Activated CD4-positive, alpha-beta T cell treated with anti-CD3 and anti-CD28 coated beads, Interleukin-2, amount 10 ng/mL, durations not matched to agents 24 days and 14 days (primary cell): ENCODE results near the gene NYAP1. TPM values are rescaled to one million over a fixed set of nuclear protein-coding genes. Genes with fewer than 3 reads are reported as not detected.

ENCODE experiments used
- DNase-seq: peaks from one replicate; pipeline ENCODE4 v3.0.0; 2022
- H3K27ac Mint-ChIP-seq: one replicate; pipeline ENCODE4 v1.8.0; 2022; ENCODE audit warnings: mild to moderate bottlenecking, mixed read lengths
- H3K27me3 Mint-ChIP-seq: one replicate; pipeline ENCODE4 v1.8.0; 2022; ENCODE audit warnings: mixed read lengths
- H3K36me3 Mint-ChIP-seq: one replicate; pipeline ENCODE4 v1.8.0; 2022; ENCODE audit warnings: low read depth, mild to moderate bottlenecking, mixed read lengths
- H3K4me1 Mint-ChIP-seq: one replicate; pipeline ENCODE4 v1.8.0; 2021; ENCODE audit warnings: mixed read lengths
- H3K4me3 Mint-ChIP-seq: one replicate; pipeline ENCODE4 v1.8.0; 2022; ENCODE audit warnings: mild to moderate bottlenecking, moderate library complexity, mixed read lengths
- H3K9me3 Mint-ChIP-seq: one replicate; pipeline ENCODE4 v1.8.0; 2021; ENCODE audit warnings: mixed read lengths
- intact Hi-C: fragments of 100-400 bp; cut with micrococcal nuclease; formaldehyde crosslinking; loops from one replicate; pipeline ENCODE4 v1.15.1; 2023
- total RNA-seq: library from RNA; stranded (reverse); gene quantifications from 2 replicates; pipeline ENCODE4 v1.2.3, GENCODE V29; 2022

Gene NYAP1
- total RNA-seq, 1 donor from 2014 or later = 0.49 TPM

GRCh38 chr7:100467638-100468373, 15.9 kb upstream of the NYAP1 start:
- H3K36me3 Mint-ChIP-seq = peaks cover 43% of the 10 kb centered on the region
- peaks cover 11% of the 10 kb centered on the region for H3K4me1 Mint-ChIP-seq
- intact Hi-C loops = no loop called here

DNA sequence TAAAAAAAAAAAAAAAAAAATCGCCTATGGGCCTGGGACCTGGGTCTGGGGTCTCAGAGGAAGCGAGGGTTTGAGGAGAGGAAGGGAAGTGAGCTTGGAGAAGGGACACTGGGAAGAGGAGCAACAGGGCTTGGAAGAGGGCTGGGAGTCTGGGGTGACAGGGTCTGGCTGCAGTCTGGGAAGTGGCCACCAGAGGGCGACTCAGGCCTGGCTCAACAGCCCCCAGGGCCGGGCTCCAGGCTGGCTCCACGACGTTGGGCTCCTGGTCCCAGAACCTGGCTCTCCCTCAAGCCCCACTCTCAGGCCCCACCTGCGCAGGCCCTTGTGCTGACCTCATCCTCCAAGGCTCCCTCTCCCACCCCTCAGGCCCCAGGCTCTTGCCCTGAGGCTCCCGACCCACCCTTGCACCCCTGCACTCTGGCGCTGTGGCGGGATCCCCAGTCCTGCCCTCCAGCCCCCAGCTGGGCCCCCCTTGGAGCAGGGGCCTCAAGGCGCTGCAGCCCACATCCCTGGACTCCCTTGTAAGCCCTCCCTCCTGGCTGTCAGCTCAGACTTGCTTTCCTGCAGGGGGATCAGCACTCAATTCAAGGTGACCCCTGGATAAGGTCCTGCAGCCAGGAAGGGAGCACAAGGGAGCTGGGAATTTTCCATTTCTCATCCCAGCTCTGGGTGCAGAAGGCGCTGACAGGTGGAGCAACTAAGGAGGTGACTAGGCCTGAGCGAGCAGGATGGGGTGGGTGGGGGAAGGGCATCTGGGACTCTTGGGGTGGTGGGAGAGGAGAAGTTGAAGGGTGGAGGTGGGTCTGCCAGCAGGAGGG, 14.3 kb upstream of the NYAP1 start:
- intact Hi-C loops = loop anchor here (1.0 kb wide), 2 partner anchors 14 to 90 kb away; partner anchors contain the start of gene NYAP1
- Mint-ChIP-seq H3K27ac (no peak overlapping the region), H3K36me3 (peaks cover 47% of the 10 kb centered on the region), H3K27me3 (no peaks in the 10 kb centered on the region), H3K4me1 (peaks cover 25% of the 10 kb centered on the region), H3K9me3 (no peaks in the 10 kb centered on the region), H3K4me3 (no peak overlapping the region)
- DNase-seq = peak; percentile 94

More at GRCh38 chr7:100467638-100468373, 15.9 kb upstream of the NYAP1 start:
- no peaks in the 10 kb centered on the region for H3K9me3 Mint-ChIP-seq
- no peak for DNase-seq
- H3K27ac Mint-ChIP-seq = no peak overlapping the region
- no peak overlapping the region for H3K4me3 Mint-ChIP-seq
- no peaks in the 10 kb centered on the region for H3K27me3 Mint-ChIP-seq

DNA sequence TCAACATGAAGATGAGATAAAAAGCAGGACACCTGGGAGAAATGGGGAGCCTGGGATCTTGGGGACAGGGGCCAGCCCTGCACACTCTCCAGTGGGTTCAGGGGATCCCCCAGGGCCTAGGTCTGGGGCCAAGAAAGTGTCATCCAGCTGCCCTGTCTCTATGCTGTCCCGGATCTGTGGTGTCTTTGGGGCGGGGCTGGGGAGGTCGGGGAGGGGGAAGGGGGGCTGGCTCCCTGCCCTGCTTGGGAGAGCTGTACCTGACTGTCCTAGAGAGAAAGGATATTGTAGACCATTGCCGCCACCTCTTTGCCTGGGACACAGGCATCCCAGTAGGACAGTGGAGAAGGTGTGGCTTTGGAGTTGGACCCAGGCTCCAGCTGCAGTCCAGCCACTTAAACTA, 12.7 kb upstream of the NYAP1 start:
- H3K9me3 Mint-ChIP-seq = no peaks in the 10 kb centered on the region
- H3K36me3 Mint-ChIP-seq = peaks cover 54% of the 10 kb centered on the region
- H3K4me3 Mint-ChIP-seq = no peak overlapping the region
- intact Hi-C loops = no loop called here
- peaks cover 33% of the 10 kb centered on the region for H3K4me1 Mint-ChIP-seq
- no peak for DNase-seq
- H3K27me3 Mint-ChIP-seq = no peaks in the 10 kb centered on the region
- H3K27ac Mint-ChIP-seq = peak overlapping the region; percentile 40

- intact Hi-C loops = no loop called here
- H3K4me1 Mint-ChIP-seq = peaks cover 42% of the 10 kb centered on the region
Measured at GRCh38 chr7:100472121-100472851, 11.4 kb upstream of the NYAP1 start.

GRCh38 chr7:100472854-100473499, 10.8 kb upstream of the NYAP1 start:
- Mint-ChIP-seq H3K27me3 (no peaks in the 10 kb centered on the region), H3K4me1 (peaks cover 42% of the 10 kb centered on the region), H3K36me3 (peaks cover 57% of the 10 kb centered on the region), H3K27ac (no peak overlapping the region), H3K4me3 (no peak overlapping the region), H3K9me3 (no peaks in the 10 kb centered on the region)
- DNase-seq = no peak
- intact Hi-C loops = no loop called here

More at GRCh38 chr7:100472121-100472851, 11.4 kb upstream of the NYAP1 start:
- no peak overlapping the region for H3K4me3 Mint-ChIP-seq
- H3K27ac Mint-ChIP-seq = no peak overlapping the region
- no peaks in the 10 kb centered on the region for H3K9me3 Mint-ChIP-seq
- H3K36me3 Mint-ChIP-seq = peaks cover 58% of the 10 kb centered on the region
- DNase-seq = no peak
- H3K27me3 Mint-ChIP-seq = no peaks in the 10 kb centered on the region

- H3K27ac Mint-ChIP-seq = peak overlapping the region; percentile 90
- intact Hi-C loops = loop anchor here (5.0 kb wide), 1 partner anchor 217 kb away; the partner anchor contains the start of gene GIGYF1
- H3K9me3 Mint-ChIP-seq = no peaks in the 10 kb centered on the region
- peaks cover 52% of the 10 kb centered on the region for H3K36me3 Mint-ChIP-seq
- H3K4me1 Mint-ChIP-seq = peaks cover 41% of the 10 kb centered on the region
- no peaks in the 10 kb centered on the region for H3K27me3 Mint-ChIP-seq
- no peak for DNase-seq
- H3K4me3 Mint-ChIP-seq = peak overlapping the region; percentile 92
Measured at GRCh38 chr7:100475549-100475948, 8.2 kb upstream of the NYAP1 start.

GRCh38 chr7:100476101-100476780, 7.5 kb upstream of the NYAP1 start:
- Mint-ChIP-seq H3K9me3 (no peaks in the 10 kb centered on the region), H3K27me3 (no peaks in the 10 kb centered on the region), H3K36me3 (peaks cover 49% of the 10 kb centered on the region), H3K27ac (peak overlapping the region; percentile 90), H3K4me1 (peaks cover 41% of the 10 kb centered on the region), H3K4me3 (peak overlapping the region; percentile 92)
- intact Hi-C loops = loop anchor here (5.0 kb wide), 1 partner anchor 216 kb away; the partner anchor contains the start of gene GIGYF1
- no peak for DNase-seq

DNA sequence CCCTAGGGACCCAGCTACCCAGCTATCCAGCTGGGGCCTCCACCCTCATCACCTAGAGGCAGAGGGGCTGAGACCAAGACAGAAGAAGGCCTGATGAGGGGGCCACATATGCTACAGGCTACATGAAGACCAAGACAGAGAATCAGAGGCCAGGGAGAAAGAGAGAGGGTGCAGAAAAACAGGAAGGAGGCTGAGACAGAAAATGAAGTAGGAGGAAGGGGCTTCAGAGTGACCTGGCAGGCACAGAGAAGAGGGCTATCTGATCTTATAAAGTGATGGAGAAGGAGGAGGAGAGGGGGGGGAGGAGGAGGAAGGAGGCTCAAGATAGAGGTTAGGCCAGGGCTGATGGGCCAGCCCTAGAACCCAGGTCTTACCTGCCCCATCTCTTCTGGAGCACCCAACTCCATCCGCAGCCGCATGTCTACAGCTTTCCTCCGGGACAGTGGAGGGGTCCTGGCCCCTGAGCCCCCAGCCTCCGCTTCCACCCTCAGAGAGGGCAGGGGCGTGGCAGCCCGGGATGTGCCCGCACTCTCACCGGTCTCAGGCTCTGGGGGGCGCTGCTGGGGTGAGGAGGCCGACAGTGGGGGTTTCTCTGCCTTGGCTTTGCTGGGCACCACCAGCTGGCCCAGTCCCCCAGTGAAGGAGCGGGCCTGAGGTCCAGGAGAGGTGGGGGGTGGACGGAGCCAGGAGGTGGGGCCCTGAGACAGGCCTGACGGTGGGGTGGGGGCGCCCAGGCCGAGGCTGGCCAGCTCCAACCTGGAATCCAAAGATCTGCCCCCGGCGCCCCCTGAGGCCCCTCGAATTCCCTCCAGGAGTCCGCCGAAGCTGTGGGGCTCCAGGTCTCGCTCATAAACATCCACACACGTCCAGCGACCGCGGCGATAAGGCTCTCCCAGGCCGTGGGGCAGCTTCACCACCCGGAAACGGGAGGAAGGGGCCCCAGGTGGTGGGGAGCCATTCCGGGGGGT, 6.5 kb upstream of the NYAP1 start:
- intact Hi-C loops = loop anchor here (5.0 kb wide), 1 partner anchor 215 kb away; the partner anchor contains the start of gene GIGYF1
- DNase-seq = peak; percentile 83
- peaks cover 41% of the 10 kb centered on the region for H3K4me1 Mint-ChIP-seq
- H3K27ac Mint-ChIP-seq = peak overlapping the region; percentile 82
- peaks cover 46% of the 10 kb centered on the region for H3K36me3 Mint-ChIP-seq
- H3K9me3 Mint-ChIP-seq = no peaks in the 10 kb centered on the region
- H3K4me3 Mint-ChIP-seq = peak overlapping the region; percentile 92
- no peaks in the 10 kb centered on the region for H3K27me3 Mint-ChIP-seq

- H3K9me3 Mint-ChIP-seq = no peaks in the 10 kb centered on the region
- no peak for DNase-seq
- intact Hi-C loops = loop anchor here (2.0 to 5.0 kb wide), 2 partner anchors 199 to 214 kb away; partner anchors contain the start of gene GIGYF1
- peak overlapping the region; percentile 88 for H3K27ac Mint-ChIP-seq
- H3K36me3 Mint-ChIP-seq = peaks cover 42% of the 10 kb centered on the region
- no peaks in the 10 kb centered on the region for H3K27me3 Mint-ChIP-seq
- H3K4me3 Mint-ChIP-seq = peak overlapping the region; percentile 92
- peaks cover 43% of the 10 kb centered on the region for H3K4me1 Mint-ChIP-seq
Measured at GRCh38 chr7:100477871-100478267, 5.9 kb upstream of the NYAP1 start.

GRCh38 chr7:100478958-100479660, 4.6 kb upstream of the NYAP1 start, which contains the start of gene TSC22D4:
Gene TSC22D4 (minus strand): TSS chr7:100479214. CDS start chr7:100478038, 1,176 bp downstream.
- Mint-ChIP-seq H3K36me3 (peaks cover 35% of the 10 kb centered on the region), H3K27me3 (no peaks in the 10 kb centered on the region), H3K9me3 (no peaks in the 10 kb centered on the region), H3K4me3 (peak within 1 kb of the TSS; percentile 92), H3K27ac (peak within 1 kb of the TSS; percentile 88), H3K4me1 (peaks cover 35% of the 10 kb centered on the region)
- intact Hi-C loops = loop anchor here (1.0 to 5.0 kb wide), 6 partner anchors 50 to 213 kb away; partner anchors contain the start of genes AGFG2, GIGYF1 and MEPCE
- DNase-seq = peak; percentile 96

- peaks cover 22% of the 10 kb centered on the region for H3K4me1 Mint-ChIP-seq
- DNase-seq = no peak
- intact Hi-C loops = no loop called here
- peaks cover 16% of the 10 kb centered on the region for H3K36me3 Mint-ChIP-seq
- no peak overlapping the region for H3K27ac Mint-ChIP-seq
- H3K9me3 Mint-ChIP-seq = no peaks in the 10 kb centered on the region
- H3K4me3 Mint-ChIP-seq = no peak overlapping the region
- peaks cover 2% of the 10 kb centered on the region for H3K27me3 Mint-ChIP-seq
Measured at GRCh38 chr7:100481466-100481865, 2.3 kb upstream of the NYAP1 start.
